NCI-H187 treated with DMSO at 0.1 percent for 48 hours (cell line): ENCODE measurements around the gene ASRGL1.

ENCODE experiments used
- DNase-seq: peaks from one replicate; lab custom pipeline; 2025; lab: John Stamatoyannopoulos, UW

ASRGL1 gene

DNA sequence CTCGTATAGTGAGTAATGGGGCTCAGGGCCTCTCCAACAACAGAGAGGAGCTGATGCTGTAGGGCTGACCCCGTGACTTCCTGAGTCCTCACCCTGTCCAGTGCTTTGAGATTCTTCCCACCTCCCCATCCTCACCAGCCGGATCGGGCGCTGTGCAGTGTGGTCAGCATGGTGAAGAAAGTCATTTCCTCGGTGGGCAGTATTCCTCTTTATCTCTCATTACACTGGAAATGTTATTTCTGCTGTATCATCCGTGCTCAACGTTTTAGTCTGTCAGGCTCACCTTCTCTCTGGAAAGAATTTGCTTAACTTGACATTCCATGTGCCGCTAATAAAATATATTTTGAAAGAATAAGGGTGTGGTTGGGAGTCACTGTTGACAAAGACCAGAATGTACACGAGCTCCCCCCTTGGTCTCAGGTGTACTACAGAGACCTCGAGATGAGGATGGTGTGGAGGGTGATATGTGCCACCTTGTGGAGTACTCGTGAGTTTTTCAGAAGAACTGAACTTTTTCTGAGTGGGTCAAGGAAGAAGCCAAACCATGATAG is 55.9 kb downstream of the ASRGL1 start:
- DNase-seq = no peak

DNA sequence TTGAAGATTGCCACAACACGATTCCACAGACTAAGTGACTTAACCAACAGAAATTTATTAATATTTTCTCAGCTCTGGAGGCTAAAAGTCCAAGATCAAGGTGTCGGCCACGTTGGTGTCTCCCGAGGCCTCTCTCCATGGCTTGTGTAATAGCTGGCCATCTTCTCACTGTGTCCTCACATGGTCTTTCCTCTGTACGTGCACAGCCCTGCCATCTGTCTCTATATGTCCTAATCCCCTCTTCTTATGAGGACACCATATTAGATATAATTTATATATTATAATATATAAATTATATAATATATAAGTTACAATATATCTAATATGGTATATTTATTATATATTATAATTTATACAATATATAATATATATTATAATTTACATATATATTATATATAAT is 56.5 kb downstream of the ASRGL1 start:
- DNase-seq = no peak

DNA sequence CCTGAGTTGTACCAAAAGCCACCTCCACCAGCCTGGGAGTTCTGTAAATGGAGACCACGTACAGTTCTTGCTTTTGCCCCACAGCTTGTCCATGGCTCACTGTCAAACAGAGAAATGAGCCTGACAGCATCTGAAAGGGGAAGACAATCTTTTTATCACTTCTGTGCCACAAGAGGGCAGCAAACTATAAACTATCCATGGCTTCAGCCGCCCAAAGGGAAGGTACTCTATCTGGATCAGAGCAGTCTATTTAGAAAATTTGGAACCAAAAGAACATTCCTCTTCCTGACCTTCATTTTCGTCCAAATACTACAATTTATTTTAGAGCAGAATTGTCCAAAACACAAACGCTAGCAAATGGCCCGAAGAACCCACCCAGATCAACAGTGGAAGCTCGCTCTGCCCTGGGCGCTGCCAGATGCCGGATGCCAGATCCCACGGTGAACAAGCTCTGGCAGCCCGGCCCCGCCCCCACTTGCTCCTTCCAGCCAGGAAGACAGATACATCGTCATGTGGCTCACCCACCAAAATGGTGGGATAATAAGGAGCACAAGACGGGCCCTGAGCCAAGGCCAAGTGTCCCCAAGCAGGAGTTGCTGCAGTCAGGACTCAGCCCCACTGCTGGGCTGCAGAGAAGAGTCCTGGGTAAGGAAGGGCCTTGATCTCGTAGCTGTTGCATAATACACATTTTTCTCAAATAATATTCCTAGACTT is 57.7 kb downstream of the ASRGL1 start:
- peak; percentile 58 for DNase-seq

DNA sequence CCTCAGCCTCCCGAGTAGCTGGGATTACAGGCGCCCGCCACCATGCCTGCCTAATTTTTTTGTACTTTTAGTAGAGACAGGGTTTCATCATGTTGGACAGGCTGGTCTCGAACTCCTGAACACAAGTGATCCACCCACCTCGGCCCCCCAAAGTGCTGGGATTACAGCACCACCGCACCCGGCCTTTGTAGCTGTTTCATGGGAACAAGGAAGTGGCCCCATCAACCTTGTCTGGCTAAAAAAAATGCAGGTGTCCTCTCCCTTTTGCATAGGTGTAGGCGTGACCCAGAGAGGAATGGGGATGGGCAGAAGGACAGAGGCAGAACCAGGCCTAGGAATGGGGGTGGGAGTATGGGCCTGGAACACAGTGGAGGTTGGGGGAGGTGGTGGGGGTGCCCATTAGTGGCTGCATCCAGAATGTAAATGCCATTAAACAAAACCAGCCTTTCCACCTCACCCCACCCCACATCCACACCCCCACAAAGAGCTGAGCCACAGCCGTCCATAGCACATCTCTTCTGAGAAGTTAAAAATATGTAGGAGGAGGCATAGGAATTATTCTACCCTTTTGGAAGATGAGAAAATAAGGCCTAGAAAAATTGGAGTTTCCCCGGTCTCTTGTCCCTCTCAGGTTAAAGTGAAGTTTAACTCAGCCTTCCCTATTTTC is 58.8 kb downstream of the ASRGL1 start:
- DNase-seq = no peak

GRCh38 chr11:62398011-62398994 is 61.1 kb downstream of the ASRGL1 start:
- no peak for DNase-seq

- no peak for DNase-seq
These were observed 62.1 kb downstream of the ASRGL1 start for GRCh38 chr11:62399172-62399877.

DNA sequence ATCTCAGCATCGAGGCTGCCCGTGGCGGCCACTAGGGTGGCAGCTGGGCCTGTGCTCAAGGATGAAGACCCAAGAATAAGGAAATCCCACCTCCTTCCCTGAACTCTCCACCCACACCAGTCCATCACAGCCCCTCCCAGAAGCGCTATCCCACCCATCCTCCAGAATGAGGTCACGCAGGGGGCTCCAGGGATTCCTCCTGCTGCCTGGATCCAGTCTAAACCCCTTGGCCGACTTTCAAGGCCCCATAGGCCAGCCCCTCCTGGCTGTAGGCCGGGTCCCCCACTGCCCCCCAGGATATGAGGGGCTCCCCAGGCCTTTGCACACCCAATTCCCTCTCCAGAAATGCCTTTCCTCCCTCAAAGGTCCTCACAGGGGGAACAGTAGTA is 62.6 kb downstream of the ASRGL1 start:
- DNase-seq = no peak

DNA sequence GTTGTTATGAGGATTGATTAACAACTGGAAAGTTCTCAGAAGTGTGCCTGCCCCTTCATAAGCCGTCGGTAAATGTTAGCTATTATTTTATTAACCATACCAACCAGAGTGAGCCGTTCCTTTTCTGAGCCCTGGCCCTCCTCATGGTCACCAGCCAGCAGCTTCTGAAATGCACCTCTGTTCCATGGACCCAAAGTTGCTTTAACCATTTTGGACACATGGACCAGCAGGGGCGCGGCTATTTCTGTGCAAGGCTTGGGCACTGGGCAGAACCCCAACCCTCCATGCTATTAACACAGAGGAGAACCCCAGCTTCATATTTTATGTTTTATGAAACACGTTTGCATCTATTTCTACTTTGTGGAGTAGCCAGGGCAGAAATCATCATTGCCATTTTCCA is 63.0 kb downstream of the ASRGL1 start:
- no peak for DNase-seq

DNA sequence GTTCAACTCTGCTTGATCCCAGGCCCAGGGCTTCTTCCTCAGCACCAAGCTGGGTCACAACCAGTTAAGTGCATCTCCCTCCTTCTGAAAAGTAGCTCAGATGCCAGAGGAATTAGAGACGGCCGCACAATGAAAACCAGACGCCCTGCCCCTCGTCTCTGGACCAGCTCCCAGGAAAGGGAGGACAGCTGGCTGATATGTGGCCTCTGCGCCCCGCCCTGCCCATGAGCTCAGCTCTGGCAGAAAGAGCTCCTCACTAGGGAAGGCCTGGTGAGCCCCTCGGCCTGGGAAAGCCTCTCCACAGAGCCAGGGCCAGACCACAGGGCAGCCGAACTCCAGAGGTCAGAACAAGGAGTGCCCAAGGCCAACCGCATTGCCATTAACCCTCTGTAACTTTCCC is 63.5 kb downstream of the ASRGL1 start:
- no peak for DNase-seq

GRCh38 chr11:62401356-62401755 is 64.1 kb downstream of the ASRGL1 start:
- no peak for DNase-seq

DNA sequence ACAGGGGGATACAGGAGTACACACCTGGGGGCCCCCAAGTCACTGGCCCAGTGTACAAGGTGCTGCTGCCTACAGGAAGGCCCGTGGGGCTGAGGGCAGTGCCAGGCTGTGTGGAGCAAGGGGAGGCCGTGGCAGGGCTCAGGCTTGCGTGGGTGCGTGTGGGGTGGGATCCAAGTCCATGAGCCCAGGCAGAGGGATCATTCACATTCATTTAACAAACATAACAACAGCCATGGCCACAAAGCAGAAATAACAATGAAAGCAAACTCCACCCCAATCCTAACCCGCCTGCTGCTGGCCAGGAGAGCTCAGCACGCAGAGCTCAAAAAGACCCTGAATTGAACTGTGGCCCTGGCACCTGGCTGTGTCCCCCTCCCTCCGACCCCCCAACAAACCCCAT is 64.6 kb downstream of the ASRGL1 start:
- DNase-seq = no peak

GRCh38 chr11:62402226-62402959 is 65.1 kb downstream of the ASRGL1 start:
- DNase-seq = no peak

DNA sequence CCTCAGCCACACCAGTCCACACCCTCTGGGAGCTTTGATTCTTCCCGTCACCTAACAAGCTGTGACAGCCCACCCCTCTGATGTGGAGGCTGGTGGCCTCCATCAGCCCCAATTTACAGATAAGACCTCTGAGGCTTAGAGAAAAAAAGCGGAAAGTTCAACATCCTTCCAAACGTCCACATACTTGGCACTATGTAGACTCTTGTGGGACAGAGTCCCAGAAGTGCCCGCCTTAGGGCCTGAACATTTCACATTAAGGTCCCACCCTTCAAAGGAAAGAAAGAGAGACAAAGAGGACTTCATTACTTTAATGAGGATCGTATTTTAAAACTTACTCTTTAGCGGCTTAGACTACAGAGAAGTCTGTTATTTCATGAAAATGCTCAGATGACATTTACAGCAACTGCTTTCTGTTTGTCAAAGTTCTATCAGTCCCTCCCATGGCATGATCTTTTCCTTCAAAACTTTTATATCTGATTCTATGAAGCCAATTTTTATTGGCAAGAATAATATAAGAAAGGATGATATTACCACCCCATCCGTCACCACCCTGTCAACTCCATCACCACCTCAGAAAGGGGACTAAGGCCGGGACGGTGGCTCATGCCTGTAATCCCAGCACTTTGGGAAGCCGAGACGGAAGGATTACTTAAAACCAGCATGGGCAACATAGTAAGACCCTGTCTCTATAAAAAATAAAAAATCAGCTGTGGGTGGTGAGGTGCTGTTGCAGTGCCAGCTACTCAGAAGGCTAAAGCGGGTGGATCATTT is 65.9 kb downstream of the ASRGL1 start:
- no peak for DNase-seq

DNA sequence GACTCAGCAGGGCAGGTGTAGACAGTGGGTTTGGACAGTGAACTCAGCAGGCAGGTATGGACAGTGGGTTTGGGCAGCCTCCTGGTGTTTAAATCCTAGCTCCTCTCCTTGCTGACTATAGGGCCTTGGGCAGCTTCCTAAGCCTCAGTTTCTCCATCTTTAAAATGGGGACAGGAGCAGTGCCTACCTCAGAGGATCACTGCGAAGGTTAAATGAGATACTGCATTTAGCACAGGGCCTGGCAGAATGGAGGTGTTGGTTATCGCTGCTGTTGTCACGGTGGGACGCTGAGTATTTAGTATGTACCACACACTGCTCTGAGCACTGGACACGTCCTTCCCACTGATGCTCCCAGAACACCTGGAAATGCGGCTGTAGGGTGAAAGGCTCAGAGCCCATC is 67.2 kb downstream of the ASRGL1 start:
- DNase-seq = no peak

DNA sequence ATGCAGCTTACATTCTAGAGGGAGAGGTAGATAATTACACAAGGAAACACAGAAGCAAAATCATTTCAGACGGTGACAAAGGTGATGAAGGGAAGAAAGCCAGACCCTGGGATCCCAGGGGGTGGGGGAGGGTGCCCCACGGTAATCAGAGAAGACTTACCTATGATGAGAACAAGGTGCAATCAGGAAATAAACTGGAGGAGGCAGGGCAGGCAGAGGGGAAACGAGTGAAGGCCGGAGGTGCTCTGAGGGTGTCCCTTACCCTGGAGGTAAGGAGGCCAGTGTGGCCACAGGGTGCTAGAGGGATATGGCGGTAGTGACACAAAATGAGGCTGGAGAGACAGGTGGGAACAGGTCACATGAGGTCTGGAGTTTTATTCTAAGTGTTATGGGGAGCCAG is 67.7 kb downstream of the ASRGL1 start:
- DNase-seq = no peak

- DNase-seq = no peak
These were observed 68.8 kb downstream of the ASRGL1 start for GRCh38 chr11:62406034-62406433.

GRCh38 chr11:62409831-62410230 is 72.6 kb downstream of the ASRGL1 start:
- no peak for DNase-seq

- no peak for DNase-seq
These were observed 73.7 kb downstream of the ASRGL1 start for GRCh38 chr11:62410972-62411371.

- DNase-seq = no peak
These were observed 74.3 kb downstream of the ASRGL1 start for GRCh38 chr11:62411524-62411923.

GRCh38 chr11:62413060-62413696 is 75.9 kb downstream of the ASRGL1 start:
- DNase-seq = no peak
